MM.1S (cell line): ENCODE data around the gene GIT1.

Source experiments
- DNase-seq: peaks from one replicate; pipeline ENCODE4 v3.0.0-alpha.2; 2015
- H2AFZ ChIP-seq: fragments of 300-600 bp; sonication (generic); 2 replicates; pipeline ENCODE4 v1.6.0; 2016; ENCODE audit warnings: antibody characterized with exemption, low read length
- H3F3A ChIP-seq: fragments of 300-600 bp; sonication (generic); 2 replicates; pipeline ENCODE4 v1.6.1; 2016; ENCODE audit warnings: mild to moderate bottlenecking, antibody characterized with exemption, low read length, moderate library complexity, mixed read lengths; ENCODE audit not compliant: insufficient read depth
- H3K27ac ChIP-seq: fragments of 300-600 bp; sonication (generic); 2 replicates; pipeline ENCODE4 v1.5.1; 2016; ENCODE audit warnings: mild to moderate bottlenecking, low read length
- H3K27me3 ChIP-seq: fragments of 300-600 bp; sonication (generic); replicated peaks from 2 replicates; pipeline ENCODE4 v1.6.0; 2016; ENCODE audit warnings: low read length; ENCODE audit not compliant: insufficient read depth
- H3K36me3 ChIP-seq: fragments of 300-600 bp; sonication (generic); replicated peaks from 2 replicates; pipeline ENCODE4 v1.6.1; 2016; ENCODE audit warnings: mild to moderate bottlenecking, low read length, mixed read lengths; ENCODE audit not compliant: insufficient read depth
- H3K4me1 ChIP-seq: fragments of 300-600 bp; sonication (generic); 2 replicates; pipeline ENCODE4 v1.6.1; 2016; ENCODE audit warnings: low read length, mixed read lengths
- H3K4me2 ChIP-seq: fragments of 300-600 bp; sonication (generic); 2 replicates; pipeline ENCODE4 v1.6.0; 2016; ENCODE audit warnings: low read depth, low read length
- H3K4me3 ChIP-seq: fragments of 300-600 bp; sonication (generic); 2 replicates; pipeline ENCODE4 v1.5.1; 2016; ENCODE audit warnings: low read length, mixed read lengths
- H3K79me2 ChIP-seq: fragments of 300-600 bp; sonication (generic); 2 replicates; pipeline ENCODE4 v1.6.1; 2016; ENCODE audit warnings: mixed run types, low read length, mixed read lengths
- H3K9ac ChIP-seq: fragments of 300-600 bp; sonication (generic); 2 replicates; pipeline ENCODE4 v1.6.1; 2016; ENCODE audit warnings: low read length, mixed read lengths
- H3K9me2 ChIP-seq: fragments of 300-600 bp; sonication (generic); replicated peaks from 2 replicates; pipeline ENCODE4 v1.6.1; 2016; ENCODE audit warnings: mild to moderate bottlenecking, low read length, mixed read lengths; ENCODE audit not compliant: insufficient read depth
- H3K9me3 ChIP-seq: fragments of 300-600 bp; sonication (generic); replicated peaks from 2 replicates; pipeline ENCODE4 v1.6.1; 2016; ENCODE audit warnings: mild to moderate bottlenecking, low read length, mixed read lengths; ENCODE audit not compliant: insufficient read depth
- H4K20me1 ChIP-seq: fragments of 300-600 bp; sonication (generic); 2 replicates; pipeline ENCODE4 v1.6.1; 2016; ENCODE audit warnings: mild to moderate bottlenecking, low read length, moderate library complexity, mixed read lengths; ENCODE audit not compliant: insufficient read depth
- CTCF ChIP-seq: fragments of 300-600 bp; sonication (generic); IDR thresholded peaks from 2 replicates; pipeline ENCODE4 v1.5.1; 2016; ENCODE audit warnings: antibody characterized with exemption, low read length, mixed read lengths
- EZH2 ChIP-seq: fragments of 300-600 bp; sonication (generic); optimal IDR thresholded peaks from 2 replicates; pipeline ENCODE3; 2017; ENCODE audit warnings: low read depth, mild to moderate bottlenecking, antibody characterized with exemption, low read length, mixed read lengths
- EZH2phosphoT487 ChIP-seq: fragments of 300-600 bp; sonication (generic); IDR thresholded peaks from 2 replicates; pipeline ENCODE4 v1.6.1; 2018; ENCODE audit warnings: antibody characterized with exemption, low read length

The GIT1 gene

GRCh38 chr17:29612094-29612403, 22.6 kb upstream of the GIT1 start:
- H3F3A ChIP-seq: no peaks in the 10 kb centered on the region
- TF ChIP-seq CTCF: no peak
- no peak for TF ChIP-seq EZH2
- TF ChIP-seq EZH2phosphoT487: no peak
- no peak for DNase-seq
- no peaks in the 10 kb centered on the region for H3K36me3 ChIP-seq
- H3K4me3 ChIP-seq: no peak overlapping the region
- peaks cover 11% of the 10 kb centered on the region for H3K27me3 ChIP-seq
- H4K20me1 ChIP-seq: no peaks in the 10 kb centered on the region
- H2AFZ ChIP-seq: no peak overlapping the region
- H3K27ac ChIP-seq: no peak overlapping the region
- H3K9ac ChIP-seq: no peak overlapping the region
- H3K9me3 ChIP-seq: no peaks in the 10 kb centered on the region
- no peak overlapping the region for H3K4me2 ChIP-seq
- H3K9me2 ChIP-seq: no peaks in the 10 kb centered on the region
- H3K79me2 ChIP-seq: no peaks in the 10 kb centered on the region
- H3K4me1 ChIP-seq: peaks cover 26% of the 10 kb centered on the region

- Histone ChIP-seq H2AFZ (no peak overlapping the region), H3K36me3 (no peaks in the 10 kb centered on the region), H3K4me1 (peaks cover 23% of the 10 kb centered on the region), H3K9me2 (no peaks in the 10 kb centered on the region), H3F3A (no peaks in the 10 kb centered on the region), H3K79me2 (no peaks in the 10 kb centered on the region), H3K9ac (no peak overlapping the region), H3K9me3 (no peaks in the 10 kb centered on the region), H3K27me3 (peaks cover 11% of the 10 kb centered on the region), H3K27ac (no peak overlapping the region), H3K4me3 (no peak overlapping the region), H3K4me2 (no peak overlapping the region), H4K20me1 (no peaks in the 10 kb centered on the region)
- TF ChIP-seq EZH2 (no peak), CTCF (no peak), EZH2phosphoT487 (no peak)
- no peak for DNase-seq
These were observed 22.1 kb upstream of the GIT1 start for GRCh38 chr17:29611351-29612093.

- H3K9ac ChIP-seq: no peak overlapping the region
- H3K4me1 ChIP-seq: peaks cover 13% of the 10 kb centered on the region; the same call in 1 of the 2 replicates
- TF ChIP-seq CTCF (no peak), EZH2phosphoT487 (no peak), EZH2 (no peak)
- H3F3A ChIP-seq: no peaks in the 10 kb centered on the region
- no peaks in the 10 kb centered on the region for H3K9me3 ChIP-seq
- no peaks in the 10 kb centered on the region for H3K36me3 ChIP-seq
- peaks cover 4% of the 10 kb centered on the region; the same call in 1 of the 2 replicates for H3K27me3 ChIP-seq
- H2AFZ ChIP-seq: no peak overlapping the region
- no peaks in the 10 kb centered on the region for H3K9me2 ChIP-seq
- no peak for DNase-seq
- H3K4me3 ChIP-seq: no peak overlapping the region
- H3K27ac ChIP-seq: no peak overlapping the region
- no peak overlapping the region for H3K4me2 ChIP-seq
- H3K79me2 ChIP-seq: no peaks in the 10 kb centered on the region
- no peaks in the 10 kb centered on the region for H4K20me1 ChIP-seq
These were observed 20.9 kb upstream of the GIT1 start for GRCh38 chr17:29610395-29610794.
